Keratinocyte (primary cell): Measurements from ENCODE around the gene KRTAP20-1.

ENCODE experiments used
- CTCF ChIP-seq, 3 experiments: IDR thresholded peaks in 1 of 3; conservative IDR thresholded peaks in 1 of 3; optimal IDR thresholded peaks in 1 of 3; 2 replicates in 2 of 3; 3 replicates in 1 of 3; pipeline versions ENCODE3 to v1.5.1; 2011; ENCODE audit warnings: low read length in 3 of 3, mild to moderate bottlenecking in 3 of 3, moderate library complexity in 2 of 3, control low read depth in 1 of 3, inconsistent platforms in 1 of 3; ENCODE audit not compliant: insufficient read depth in 2 of 3; ENCODE audit errors: extremely low read depth in 1 of 3
- EZH2 ChIP-seq: IDR thresholded peaks from one replicate; pipeline ENCODE4 v1.6.1; 2012; ENCODE audit warnings: inconsistent platforms, mild to moderate bottlenecking, low read length, moderate library complexity

- no peak for TF ChIP-seq CTCF (optimal IDR thresholded peaks at IDR 0.05 in 1 of 3, IDR thresholded peaks at IDR 0.05 in 1 of 3, conservative IDR thresholded peaks at IDR 0.05 in 1 of 3; ENCODE audit: extremely low read depth in 1 of 3, insufficient read depth in 2 of 3, low read length in 3 of 3)
- no peak for TF ChIP-seq EZH2
Observed at GRCh38 chr21:30616125-30616524, at the start of gene KRTAP20-1.
